OCI-LY7 (cell line): ENCODE data around the gene MESD.

Experiments
- EZH2phosphoT487 ChIP-seq: fragments of 200-600 bp; sonication (generic); IDR thresholded peaks from 2 replicates; pipeline ENCODE4 v1.6.1; 2018; ENCODE audit warnings: low read depth, borderline replicate concordance, mild to moderate bottlenecking, mixed run types, antibody characterized with exemption, low read length, moderate library complexity, mixed read lengths
- TF ChIP-seq, protein P1 (sequence below): fragments of 200-600 bp; sonication (generic); conservative IDR thresholded peaks from 2 replicates; pipeline ENCODE4 v1.5.1; 2014; ENCODE audit warnings: mild to moderate bottlenecking, antibody characterized with exemption, low read length, moderate library complexity, mixed read lengths

DNA sequence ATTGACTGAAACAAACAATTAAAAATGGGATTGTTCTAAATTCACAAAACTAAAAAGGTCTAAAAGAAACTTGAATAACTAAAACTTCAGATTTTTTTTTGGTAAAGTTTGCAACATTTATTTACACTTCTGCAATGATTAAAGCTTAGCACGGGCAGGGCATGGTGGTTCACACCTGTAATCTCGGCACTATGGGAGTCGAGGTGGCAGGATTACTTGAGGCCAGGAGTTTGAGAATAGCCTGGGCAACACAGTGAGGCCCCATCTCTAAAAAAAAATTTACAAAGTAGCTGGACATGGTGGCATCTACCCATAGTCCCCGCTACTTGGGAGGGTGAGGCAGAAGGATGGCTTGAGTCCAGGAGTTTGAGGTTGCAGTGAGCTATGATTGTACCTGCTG, 42.7 kb upstream of the MESD start:
- TF ChIP-seq, protein P1, sequence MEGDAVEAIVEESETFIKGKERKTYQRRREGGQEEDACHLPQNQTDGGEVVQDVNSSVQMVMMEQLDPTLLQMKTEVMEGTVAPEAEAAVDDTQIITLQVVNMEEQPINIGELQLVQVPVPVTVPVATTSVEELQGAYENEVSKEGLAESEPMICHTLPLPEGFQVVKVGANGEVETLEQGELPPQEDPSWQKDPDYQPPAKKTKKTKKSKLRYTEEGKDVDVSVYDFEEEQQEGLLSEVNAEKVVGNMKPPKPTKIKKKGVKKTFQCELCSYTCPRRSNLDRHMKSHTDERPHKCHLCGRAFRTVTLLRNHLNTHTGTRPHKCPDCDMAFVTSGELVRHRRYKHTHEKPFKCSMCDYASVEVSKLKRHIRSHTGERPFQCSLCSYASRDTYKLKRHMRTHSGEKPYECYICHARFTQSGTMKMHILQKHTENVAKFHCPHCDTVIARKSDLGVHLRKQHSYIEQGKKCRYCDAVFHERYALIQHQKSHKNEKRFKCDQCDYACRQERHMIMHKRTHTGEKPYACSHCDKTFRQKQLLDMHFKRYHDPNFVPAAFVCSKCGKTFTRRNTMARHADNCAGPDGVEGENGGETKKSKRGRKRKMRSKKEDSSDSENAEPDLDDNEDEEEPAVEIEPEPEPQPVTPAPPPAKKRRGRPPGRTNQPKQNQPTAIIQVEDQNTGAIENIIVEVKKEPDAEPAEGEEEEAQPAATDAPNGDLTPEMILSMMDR, result no peak
- no peak for TF ChIP-seq EZH2phosphoT487
